ENCODE measurements around the gene PRUNE2. TPM values are rescaled to one million over a fixed set of nuclear protein-coding genes. Genes with fewer than 3 reads are reported as not detected.

Gene PRUNE2
- total RNA-seq, 1 donor from 2014 or later, result 6.7 TPM

DNA sequence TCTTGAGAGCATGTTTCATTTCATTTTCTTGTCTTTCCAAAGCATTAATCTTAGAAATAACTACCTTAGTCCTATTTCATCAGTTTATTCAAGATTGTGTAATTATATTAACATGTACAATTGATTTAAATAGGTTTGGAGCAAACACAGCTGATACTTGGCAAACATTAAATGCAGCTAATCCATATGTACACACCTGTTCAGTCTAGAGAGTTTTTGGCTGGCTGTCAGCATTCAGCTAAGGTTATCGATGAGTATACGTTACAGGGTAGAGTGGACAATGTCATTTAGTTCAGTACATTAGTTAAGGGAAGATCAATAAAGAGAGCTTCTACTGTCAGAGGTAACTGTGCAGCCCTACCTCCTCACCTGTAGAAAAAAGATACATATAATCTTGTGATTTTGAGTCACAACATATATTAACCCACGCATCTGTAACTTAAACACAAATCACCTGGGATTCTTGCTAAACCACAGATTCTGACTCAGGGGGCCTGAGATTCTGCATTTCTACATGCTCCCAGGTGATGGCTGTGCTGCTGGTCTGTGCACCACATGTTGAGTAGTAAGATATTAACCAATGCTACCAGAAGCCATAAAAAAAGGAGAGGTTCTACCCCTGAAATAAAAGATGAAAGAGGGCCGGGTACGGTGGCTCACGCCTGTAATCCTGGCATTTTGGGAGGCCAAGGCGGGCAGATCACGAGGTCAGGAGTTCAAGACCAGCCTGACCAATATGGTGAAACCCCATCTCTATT lies 175.8 kb downstream of the PRUNE2 start:
- TF ChIP-seq, protein P1, sequence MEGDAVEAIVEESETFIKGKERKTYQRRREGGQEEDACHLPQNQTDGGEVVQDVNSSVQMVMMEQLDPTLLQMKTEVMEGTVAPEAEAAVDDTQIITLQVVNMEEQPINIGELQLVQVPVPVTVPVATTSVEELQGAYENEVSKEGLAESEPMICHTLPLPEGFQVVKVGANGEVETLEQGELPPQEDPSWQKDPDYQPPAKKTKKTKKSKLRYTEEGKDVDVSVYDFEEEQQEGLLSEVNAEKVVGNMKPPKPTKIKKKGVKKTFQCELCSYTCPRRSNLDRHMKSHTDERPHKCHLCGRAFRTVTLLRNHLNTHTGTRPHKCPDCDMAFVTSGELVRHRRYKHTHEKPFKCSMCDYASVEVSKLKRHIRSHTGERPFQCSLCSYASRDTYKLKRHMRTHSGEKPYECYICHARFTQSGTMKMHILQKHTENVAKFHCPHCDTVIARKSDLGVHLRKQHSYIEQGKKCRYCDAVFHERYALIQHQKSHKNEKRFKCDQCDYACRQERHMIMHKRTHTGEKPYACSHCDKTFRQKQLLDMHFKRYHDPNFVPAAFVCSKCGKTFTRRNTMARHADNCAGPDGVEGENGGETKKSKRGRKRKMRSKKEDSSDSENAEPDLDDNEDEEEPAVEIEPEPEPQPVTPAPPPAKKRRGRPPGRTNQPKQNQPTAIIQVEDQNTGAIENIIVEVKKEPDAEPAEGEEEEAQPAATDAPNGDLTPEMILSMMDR (IDR thresholded peaks at IDR 0.05; ENCODE audit: unreplicated experiment), result no peak
- Mint-ChIP-seq H3K36me3 (ENCODE audit: low read depth, unreplicated experiment) (no peaks in the 10 kb centered on the region), H3K9me3 (ENCODE audit: unreplicated experiment) (no peaks in the 10 kb centered on the region), H3K27me3 (ENCODE audit: unreplicated experiment) (no peaks in the 10 kb centered on the region), H3K4me1 (ENCODE audit: unreplicated experiment) (no peaks in the 10 kb centered on the region), H3K27ac (ENCODE audit: unreplicated experiment) (no peak overlapping the region), H3K4me3 (ENCODE audit: unreplicated experiment) (no peak overlapping the region)
- no peak for DNase-seq (ENCODE audit: low spot score)

DNA sequence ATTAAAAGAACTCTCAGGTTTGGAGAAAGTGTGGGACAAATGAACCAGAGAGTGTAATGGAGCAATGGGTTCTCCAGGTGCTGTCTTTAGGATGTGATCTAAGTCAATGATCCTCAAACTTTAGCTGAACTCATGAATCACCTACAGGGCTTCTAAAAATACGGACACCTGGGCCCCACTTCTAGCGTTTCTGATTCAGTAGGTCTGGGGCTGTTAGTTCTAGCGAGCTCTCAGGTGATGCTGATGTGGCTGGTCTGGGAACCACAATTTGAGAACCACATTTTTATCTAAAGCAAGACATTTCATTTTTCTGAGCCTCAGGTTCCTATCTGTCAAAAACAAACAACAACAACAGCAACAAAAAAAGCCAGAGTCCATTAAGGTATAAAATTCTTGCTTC lies 176.8 kb downstream of the PRUNE2 start:
- no peaks in the 10 kb centered on the region for H3K36me3 Mint-ChIP-seq (ENCODE audit: low read depth, unreplicated experiment)

DNA sequence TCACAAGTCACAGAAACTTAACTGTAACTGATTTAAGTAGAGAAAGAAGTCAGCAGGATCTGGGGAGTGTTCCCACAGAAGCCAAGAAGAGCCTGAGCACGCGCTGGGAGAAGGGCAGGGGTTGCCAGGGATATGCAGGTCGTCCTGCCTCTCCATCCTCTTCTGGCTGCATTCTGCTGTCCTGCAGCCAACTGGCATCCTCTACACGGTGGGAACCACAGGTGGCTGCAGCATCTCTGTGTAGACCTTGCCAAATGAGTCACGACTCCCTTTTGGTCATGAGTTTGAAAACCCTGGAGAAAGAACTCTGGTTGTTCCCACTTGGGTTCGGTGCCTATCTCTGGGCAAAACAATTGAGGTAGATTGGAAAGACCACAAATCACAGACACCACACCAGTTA lies 180.0 kb downstream of the PRUNE2 start:
- no peaks in the 10 kb centered on the region for H3K36me3 Mint-ChIP-seq (ENCODE audit: low read depth, unreplicated experiment)
- H3K4me3 Mint-ChIP-seq (ENCODE audit: unreplicated experiment), result no peak overlapping the region
- no peaks in the 10 kb centered on the region for H3K27me3 Mint-ChIP-seq (ENCODE audit: unreplicated experiment)
- TF ChIP-seq, protein P1 (IDR thresholded peaks at IDR 0.05; ENCODE audit: unreplicated experiment), result no peak
- H3K9me3 Mint-ChIP-seq (ENCODE audit: unreplicated experiment), result no peaks in the 10 kb centered on the region
- DNase-seq (ENCODE audit: low spot score), result no peak
- no peaks in the 10 kb centered on the region for H3K4me1 Mint-ChIP-seq (ENCODE audit: unreplicated experiment)
- no peak overlapping the region for H3K27ac Mint-ChIP-seq (ENCODE audit: unreplicated experiment)

More for the DNA sequence above, 176.8 kb downstream of the PRUNE2 start:
- Mint-ChIP-seq H3K27me3 (ENCODE audit: unreplicated experiment) (no peaks in the 10 kb centered on the region), H3K4me1 (ENCODE audit: unreplicated experiment) (no peaks in the 10 kb centered on the region), H3K9me3 (ENCODE audit: unreplicated experiment) (no peaks in the 10 kb centered on the region), H3K27ac (ENCODE audit: unreplicated experiment) (no peak overlapping the region), H3K4me3 (ENCODE audit: unreplicated experiment) (no peak overlapping the region)
- TF ChIP-seq, protein P1 (IDR thresholded peaks at IDR 0.05; ENCODE audit: unreplicated experiment), result no peak
- DNase-seq (ENCODE audit: low spot score), result no peak

DNA sequence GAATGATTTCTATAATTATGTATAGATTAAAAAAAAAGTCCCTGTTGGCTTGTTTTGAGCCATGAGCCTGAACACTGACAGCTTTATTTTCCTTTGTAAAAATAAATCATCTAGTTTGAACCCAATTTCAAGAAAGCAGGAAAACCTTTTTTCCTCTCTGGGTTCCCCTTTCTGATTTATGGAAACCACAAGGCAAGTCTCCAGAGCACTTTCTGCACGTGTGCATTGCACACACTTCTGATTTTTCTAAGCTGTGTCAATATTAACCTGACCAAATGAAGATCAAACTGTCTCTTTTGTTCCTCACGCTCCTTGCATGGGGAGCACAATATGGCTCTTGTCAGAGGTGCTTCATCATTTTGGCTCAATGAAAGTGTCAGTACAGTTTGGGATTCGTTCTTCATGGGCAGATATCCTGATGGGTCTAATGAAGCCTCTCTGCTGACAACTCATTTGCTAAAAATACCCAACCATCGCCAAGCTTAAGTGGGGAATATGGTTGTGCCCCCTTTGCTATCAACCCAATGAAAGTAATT lies 180.8 kb downstream of the PRUNE2 start:
- Mint-ChIP-seq H3K9me3 (ENCODE audit: unreplicated experiment) (no peaks in the 10 kb centered on the region), H3K27ac (ENCODE audit: unreplicated experiment) (no peak overlapping the region), H3K4me3 (ENCODE audit: unreplicated experiment) (no peak overlapping the region), H3K36me3 (ENCODE audit: low read depth, unreplicated experiment) (no peaks in the 10 kb centered on the region), H3K27me3 (ENCODE audit: unreplicated experiment) (no peaks in the 10 kb centered on the region), H3K4me1 (ENCODE audit: unreplicated experiment) (no peaks in the 10 kb centered on the region)
- DNase-seq (ENCODE audit: low spot score), result no peak
- TF ChIP-seq, protein P1 (IDR thresholded peaks at IDR 0.05; ENCODE audit: unreplicated experiment), result no peak

DNA sequence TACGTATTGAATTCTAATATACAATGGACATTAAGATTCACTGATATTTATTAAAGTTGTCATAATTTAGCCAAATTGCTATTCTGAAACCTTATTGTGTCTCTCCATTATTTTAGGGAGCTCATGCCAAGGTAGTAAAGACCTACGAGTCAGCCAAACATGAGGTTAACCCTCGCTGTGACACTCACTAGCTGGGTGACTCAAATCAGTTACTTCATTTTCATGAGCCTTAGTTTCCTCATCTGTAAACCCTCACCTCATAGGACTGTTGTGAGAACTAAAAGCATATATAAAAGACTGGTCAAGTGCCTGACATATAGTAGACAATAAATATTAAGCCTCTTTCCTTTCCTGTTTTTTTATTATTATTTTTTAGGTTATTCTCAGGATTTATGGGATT lies 185.7 kb downstream of the PRUNE2 start:
- Mint-ChIP-seq H3K4me1 (ENCODE audit: unreplicated experiment) (peaks cover 7% of the 10 kb centered on the region), H3K27me3 (ENCODE audit: unreplicated experiment) (no peaks in the 10 kb centered on the region)

More for the DNA sequence above, 185.7 kb downstream of the PRUNE2 start:
- Mint-ChIP-seq H3K4me3 (ENCODE audit: unreplicated experiment) (no peak overlapping the region), H3K9me3 (ENCODE audit: unreplicated experiment) (no peaks in the 10 kb centered on the region), H3K36me3 (ENCODE audit: low read depth, unreplicated experiment) (no peaks in the 10 kb centered on the region), H3K27ac (ENCODE audit: unreplicated experiment) (no peak overlapping the region)
- TF ChIP-seq, protein P1 (IDR thresholded peaks at IDR 0.05; ENCODE audit: unreplicated experiment), result no peak
- DNase-seq (ENCODE audit: low spot score), result no peak
